HG02973 (cell line): ENCODE results near the gene LUC7L.
"Not testable (repeated sequence)": the region's sequence is repeated elsewhere in the genome, so short reads cannot be mapped to it uniquely, and the experiment has no call there.

Source experiments
- ATAC-seq: cut with Tn5 transposase; IDR thresholded peaks from one replicate; pipeline ENCODE4 v1.9.1; 2021; ENCODE audit warnings: moderate library complexity; ENCODE audit not compliant: unreplicated experiment

The LUC7L gene

DNA sequence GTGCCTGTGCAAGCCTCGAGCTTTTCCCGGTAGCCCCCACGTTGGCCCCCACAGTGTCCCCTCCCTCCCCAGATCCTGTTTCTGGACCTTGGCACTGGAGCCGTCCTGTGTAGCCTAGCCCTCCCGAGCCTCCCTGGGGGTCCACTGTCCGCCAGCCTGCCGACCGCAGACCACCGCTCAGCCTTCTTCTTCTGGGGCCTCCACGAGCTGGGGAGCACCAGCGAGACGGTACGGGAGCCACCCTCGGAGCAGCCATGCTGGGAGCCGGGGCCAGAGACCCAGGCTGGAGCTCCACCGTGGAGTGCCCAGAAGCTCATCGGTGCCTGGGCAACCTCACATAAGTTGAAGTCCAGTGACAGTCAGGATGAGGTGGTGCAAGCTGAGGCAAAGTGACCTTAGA is 34.7 kb upstream of the LUC7L start:
- no peak for ATAC-seq

DNA sequence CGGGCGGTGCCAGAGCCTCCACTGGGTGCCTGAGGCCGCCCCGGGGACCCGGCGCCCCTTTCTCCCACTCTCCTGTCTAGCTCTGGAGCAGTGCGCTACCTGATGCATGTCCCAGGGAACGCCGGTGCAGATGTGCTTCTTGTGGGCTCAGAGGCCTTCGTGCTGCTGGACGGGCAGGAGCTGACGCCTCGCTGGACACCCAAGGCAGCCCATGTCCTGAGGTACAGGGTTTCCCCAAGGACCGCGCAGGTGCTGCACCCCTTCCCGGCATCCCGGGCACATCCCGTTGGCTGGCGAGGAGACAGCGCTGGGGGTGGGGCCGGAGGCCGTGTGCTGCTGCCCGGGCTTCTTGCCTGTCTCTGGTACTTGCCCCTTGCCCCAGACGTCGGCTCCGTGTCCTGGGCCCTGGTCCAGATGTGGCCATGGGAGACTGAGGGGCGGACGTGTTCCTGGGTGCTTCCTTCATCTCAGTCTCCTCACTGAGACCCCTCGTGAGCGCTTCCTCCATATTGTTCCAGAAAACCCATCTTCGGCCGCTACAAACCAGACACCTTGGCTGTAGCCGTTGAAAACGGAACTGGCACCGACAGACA is 34.0 kb upstream of the LUC7L start:
- ATAC-seq: no peak

DNA sequence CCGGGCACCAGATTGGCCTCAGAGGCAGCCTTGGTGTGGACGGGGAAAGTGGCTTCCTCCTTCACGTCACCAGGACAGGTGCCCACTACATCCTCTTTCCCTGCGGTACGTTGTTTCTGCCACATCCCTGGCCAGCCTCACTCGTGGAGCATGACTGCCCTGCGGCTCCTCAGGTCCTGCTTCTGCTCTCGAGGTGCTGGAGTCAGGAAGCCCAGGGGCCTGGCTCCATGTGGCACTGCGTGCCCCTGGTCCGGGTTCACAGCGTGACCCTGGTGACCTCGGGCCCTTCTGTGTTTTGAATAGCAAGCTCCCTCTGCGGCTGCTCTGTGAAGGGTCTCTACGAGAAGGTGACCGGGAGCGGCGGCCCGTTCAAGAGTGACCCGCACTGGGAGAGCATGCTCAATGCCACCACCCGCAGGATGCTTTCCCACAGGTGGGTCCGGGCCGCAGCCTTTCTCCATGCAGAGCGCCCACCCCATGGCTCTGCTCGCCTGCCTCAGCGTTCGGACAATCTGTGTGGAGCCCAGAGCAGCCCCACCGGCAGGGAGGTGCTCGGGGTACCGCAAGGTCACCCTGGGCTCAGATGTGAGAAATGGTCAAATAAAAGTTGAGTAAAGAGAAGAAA is 33.0 kb upstream of the LUC7L start:
- no peak for ATAC-seq

DNA sequence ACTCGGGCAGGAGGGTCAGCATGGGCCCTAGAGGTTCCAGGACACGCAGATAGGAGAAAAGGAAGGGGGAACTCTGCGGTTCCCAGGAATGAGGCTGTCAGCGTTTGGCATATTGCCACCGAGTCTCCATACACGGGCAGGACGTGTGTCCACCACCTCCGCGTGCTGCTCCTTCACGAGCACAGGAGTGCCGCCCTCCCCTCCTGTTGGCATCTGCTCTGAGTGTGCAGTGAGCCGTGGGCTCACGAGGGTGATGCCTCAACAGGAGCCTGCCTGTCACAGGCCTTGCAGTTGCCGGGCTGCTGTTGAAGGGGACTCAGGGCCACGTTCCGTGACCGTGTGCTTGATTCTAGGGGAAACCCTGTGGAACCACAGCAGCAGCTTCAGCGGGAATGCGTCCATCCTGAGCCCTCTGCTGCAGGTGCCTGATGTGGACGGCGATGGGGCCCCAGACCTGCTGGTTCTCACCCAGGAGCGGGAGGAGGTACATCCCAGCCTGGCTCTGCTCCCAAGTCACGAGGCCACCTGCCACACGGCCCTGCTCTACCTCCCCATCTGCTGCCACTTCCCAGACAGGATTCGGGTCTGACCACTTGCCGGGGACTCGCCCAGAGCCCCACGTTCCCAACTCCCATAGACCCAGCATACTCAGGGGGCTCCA is 31.9 kb upstream of the LUC7L start:
- no peak for ATAC-seq

DNA sequence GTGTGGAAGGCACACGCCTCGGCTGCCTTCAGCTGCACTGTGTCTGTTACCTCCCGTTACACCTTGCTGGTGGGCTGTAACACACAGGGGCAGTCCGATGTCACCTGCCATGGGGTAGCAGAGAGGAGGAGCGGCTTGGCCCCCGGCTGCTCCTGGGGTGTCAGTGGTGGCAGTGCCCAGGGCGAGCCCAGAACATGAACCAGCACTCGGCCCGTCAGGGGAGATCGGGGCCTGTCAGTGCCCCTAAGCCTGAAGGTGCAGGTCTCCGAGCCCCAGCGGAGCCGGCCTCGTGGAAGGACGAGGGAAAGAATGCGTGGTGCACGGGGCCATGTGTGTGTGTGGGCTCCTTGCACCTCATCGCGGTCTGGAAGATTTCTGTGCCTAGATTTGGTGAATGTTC is 31.1 kb upstream of the LUC7L start:
- no peak for ATAC-seq

DNA sequence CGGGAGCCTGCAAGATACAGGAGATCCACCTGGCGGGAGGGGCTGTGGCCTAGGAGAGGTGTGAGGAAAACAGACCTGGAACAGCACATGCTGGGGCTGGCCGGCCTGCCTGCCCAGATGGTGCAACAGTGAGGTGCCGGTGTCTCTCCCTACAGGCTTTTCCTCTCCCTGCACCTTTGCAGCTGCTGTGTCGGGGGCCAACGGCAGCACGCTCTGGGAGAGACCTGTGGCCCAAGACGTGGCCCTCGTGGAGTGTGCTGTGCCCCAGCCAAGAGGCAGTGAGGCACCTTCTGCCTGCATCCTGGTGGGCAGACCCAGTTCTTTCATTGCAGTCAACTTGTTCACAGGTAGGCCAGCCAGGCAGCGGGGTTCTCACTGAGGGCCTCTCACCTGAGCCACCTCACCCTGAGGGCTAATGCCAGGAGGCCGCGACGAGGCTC is 30.6 kb upstream of the LUC7L start:
- ATAC-seq: no peak

DNA sequence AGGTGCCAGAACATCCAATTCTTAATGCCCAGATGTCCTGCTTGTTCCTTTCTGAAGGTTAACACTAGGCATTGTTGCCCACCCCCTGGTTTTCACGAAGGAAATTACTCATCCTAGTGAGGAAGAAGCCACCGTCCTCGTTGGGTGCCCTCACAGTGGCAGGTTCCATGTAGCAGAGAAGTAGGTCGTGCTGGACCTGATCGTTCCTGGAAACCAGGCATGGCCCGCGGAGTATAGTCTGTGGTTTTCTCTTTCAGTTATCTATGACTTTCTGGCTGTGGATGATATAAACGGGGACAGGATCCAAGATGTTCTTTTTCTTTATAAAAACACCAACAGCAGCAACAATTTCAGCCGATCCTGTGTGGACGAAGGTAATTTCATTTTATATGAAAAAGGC is 30.0 kb upstream of the LUC7L start:
- ATAC-seq: no peak

DNA sequence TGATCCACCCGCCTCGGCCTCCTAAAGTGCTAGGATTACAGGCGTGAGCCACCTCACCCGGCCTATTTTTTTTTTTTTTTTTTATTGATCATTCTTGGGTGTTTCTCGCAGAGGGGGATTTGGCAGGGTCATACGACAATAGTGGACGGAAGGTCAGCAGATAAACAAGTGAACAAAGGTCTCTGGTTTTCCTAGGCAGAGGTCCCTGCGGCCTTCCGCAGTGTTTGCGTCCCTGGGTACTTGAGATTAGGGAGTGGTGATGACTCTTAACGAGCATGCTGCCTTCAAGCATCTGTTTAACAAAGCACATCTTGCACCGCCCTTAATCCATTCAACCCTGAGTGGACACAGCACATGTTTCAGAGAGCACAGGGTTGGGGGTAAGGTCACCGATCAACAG is 28.8 kb upstream of the LUC7L start:
- ATAC-seq: not testable (repeated sequence)

DNA sequence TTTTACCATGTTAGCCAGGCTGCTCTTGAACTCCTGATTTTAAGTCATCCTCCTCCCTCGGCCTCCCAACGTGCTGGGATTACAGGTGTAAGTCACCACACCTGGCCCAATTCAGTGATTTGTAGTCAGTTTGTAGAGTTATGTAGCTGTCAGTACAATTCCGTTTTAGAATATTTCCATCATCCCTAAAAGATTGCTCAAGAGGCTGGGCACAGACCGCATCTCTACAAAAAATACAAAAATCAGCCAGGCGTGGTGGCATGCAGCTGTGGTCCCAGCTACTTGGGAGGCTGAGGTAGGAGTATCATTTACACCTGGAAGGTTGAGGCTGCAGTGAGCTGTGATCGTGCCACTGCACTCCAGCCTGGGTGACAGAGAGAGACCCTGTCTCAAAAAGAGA is 25.9 kb upstream of the LUC7L start:
- no peak for ATAC-seq

DNA sequence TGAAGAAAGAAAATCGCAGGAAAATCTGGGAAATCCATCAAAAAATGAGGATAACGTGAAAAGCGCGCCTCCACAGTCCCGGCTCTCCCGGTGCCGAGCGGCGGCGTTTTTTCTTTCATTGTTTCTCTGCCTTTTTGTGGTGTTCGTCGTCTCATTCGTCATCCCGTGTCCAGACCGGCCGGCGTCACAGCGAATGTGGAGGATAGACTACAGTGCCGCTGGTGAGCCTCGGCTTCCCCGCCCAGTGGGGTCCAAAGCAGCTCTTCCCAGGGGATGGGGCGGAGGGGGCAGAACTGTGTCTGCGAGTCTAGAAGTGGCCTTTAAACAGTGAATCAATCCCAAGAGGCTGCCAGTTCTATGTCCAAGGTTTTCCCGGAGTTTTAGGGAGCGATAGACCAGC is 25.2 kb upstream of the LUC7L start:
- no peak for ATAC-seq

DNA sequence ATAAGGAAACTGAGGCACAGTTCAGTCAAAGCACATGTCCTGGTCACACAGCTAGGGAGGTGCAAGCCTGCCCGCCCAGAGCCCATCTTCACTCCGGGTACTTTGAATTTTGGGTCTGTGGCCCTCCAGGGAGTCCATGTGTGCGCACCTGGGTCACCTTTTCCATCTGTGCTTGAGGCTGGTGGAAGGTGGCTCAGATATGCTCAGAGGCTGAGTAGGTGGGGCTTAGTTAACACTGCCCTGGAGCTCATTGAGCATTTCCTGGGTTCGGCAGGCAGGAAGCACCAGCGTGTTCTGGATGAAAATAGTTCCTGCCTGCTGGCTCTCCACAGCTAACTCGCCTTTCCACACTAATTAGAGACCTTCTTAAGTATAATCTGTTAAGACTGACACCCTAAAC is 24.6 kb upstream of the LUC7L start:
- ATAC-seq: no peak

DNA sequence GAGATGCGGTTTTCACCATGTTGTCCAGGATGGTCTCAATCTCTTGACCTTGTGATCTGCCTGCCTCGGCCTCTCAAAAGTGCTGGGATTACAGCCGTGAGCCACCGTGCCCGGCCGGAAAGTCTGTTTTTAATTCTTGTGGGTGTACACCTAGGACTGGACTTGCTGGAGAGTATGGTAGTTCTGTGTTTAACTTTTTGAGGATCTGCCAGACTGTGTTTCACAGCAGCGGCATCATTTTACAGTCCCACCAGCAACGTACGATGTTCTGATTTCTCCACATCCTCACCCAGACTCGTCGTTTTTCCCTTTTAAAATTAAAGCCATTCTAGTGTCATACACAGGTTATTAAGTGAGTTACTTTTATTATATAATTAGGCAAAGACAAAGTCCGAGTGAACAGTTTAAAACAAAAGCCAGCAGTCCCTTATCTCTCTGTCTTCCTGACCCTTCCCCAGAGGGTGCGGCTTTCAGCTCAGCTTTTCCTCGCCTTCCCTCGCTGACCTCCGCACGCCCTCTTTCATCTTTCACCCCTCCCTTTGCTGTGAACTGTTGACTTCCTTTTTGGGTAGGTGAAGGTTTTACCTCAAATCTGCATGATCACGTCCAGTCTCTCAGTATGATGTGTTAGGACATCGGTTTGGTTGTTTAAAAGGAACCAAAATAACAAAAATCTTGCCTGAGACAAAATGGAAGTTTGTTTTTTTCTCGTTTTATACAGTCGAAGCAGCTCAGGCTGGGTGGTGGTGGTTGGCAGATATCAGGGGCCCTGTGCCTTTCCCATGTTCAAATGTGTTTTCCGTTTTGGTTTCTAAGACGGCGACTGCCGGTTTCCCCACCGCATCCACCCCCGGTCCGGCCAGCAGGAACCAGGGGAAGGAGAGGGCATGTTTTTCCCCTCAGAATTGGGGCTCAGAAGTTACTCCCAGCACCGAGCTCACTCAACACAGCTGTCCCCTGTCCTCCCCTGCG is 23.4 kb upstream of the LUC7L start:
- no peak for ATAC-seq

DNA sequence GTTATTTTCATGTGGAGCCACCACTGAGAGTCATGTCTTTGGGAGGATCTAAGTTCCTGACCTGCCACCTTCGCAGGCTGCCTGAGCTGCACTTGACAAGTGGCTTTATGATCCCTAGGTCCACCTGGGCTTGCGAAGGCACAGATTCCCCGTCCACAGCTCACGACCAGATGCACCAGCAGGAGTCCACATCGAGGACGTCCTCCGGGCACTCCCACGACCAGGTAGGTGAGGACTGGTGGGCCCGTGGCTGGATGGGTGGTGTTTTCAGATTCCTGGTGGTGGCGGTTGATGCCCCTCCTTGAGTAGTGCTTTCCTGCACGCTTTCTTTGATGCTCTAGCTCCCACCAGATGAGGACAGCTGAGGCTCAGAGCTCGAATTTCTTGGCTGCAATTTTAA is 20.2 kb upstream of the LUC7L start:
- no peak for ATAC-seq

DNA sequence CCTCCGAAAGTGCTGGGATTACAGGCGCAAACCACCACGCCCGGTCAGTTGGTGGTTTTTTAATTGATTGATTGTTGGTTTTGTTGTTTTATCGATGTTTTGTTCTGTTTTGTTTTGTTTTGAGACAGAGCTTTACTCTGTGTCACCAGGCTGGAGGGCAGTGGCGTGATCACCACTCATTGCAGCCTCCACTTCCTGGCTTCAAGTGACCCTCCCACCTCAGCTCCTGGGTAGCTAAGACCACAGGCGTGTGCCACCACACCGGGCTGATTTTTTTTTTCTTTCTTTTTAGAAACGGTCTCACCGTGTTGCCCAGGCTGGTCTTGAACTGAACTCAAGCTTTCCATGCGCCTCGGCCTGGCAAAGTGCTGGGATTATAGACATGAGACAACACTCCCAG is 17.8 kb upstream of the LUC7L start:
- no peak for ATAC-seq

DNA sequence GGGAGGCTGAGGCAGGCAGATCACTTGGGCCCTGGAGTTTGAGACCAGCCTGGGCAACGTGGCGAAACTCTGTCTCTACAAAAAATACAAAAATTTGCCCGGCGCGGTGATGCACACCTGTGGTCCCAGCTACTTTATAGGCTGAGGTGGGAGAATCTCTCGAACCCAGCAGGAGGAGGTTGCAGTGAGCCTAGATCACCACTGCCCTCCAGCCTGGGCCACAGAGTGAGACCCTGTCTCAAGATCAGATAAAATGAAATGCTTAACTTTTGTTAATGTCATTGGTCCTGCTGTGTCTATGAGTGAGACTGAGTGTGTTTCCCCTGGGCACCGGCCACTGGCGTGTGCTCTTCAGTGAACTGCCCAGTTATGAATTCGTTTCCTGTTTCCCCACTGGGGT is 15.9 kb upstream of the LUC7L start:
- no peak for ATAC-seq

DNA sequence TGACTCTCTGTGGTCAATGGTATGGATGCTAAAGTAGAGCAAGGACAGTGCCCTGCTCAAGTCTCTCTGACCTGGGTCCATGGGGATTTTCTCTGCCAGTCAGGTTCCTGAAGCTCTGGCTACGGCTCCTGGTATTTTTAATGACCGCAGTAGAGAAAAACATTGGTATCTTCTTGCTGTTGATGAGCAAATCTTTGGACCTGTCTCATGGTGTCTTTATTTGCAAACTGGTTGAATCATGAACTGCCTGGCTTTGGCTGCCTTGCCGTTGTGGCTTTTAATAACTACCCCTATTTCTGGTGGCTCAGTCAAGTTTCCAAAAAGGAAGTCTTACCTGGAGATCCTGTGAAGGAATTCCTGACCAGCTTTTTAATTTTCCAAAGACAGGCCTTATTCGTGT is 14.1 kb upstream of the LUC7L start:
- no peak for ATAC-seq

DNA sequence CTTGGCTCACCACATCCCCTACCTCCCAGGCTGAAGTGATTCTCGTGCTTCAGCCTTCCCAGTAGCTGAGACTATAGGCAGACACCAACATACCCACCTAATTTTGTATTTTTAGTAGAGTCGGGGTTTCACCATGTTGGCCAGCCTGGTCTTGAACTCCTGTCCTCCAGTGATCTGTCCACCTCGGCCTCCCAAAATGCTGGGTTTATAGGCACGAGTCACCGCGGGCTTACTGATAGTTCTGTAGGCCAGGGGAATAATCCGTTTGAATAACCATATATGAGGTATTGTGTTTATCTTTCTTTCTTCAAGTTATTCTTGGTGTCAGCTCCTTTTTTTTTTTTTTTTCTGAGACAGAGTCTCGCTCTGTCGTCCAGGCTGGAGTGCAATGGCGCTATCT is 13.0 kb upstream of the LUC7L start:
- no peak for ATAC-seq

DNA sequence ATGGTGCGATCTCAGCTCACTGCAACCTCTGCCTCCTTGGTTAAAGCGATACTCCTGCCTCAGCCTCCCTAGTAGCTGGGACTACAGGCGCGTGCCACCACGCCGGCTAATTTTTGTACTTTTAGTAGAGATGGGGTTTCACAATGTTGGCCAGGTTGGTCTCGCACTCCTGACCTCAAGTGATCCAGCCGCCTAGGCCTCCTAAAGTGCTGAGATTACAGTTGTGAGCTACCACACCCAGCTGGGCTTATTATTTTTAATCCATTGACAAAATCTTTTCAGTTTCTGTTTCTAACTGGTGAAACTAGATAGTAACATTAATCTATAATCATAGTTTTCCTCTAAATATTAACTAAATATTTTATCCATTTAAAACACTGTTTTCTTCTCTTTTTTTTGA is 11.3 kb upstream of the LUC7L start:
- no peak for ATAC-seq

DNA sequence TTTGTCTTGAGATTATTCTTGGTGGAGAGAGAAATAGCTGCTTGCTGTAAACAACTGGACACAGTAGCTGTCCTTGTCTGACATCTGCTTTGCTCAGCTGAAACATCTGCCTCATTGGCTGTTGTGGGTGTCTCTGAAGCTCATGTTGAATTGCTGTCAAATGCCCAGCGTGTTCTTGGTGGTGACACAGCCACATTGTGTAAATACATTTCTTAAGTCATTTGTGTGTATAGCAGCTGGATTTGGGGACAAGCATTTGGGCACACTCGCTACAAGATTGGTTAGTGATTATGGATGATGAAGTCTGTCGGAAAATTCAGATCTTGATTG is 10.7 kb upstream of the LUC7L start:
- no peak for ATAC-seq

DNA sequence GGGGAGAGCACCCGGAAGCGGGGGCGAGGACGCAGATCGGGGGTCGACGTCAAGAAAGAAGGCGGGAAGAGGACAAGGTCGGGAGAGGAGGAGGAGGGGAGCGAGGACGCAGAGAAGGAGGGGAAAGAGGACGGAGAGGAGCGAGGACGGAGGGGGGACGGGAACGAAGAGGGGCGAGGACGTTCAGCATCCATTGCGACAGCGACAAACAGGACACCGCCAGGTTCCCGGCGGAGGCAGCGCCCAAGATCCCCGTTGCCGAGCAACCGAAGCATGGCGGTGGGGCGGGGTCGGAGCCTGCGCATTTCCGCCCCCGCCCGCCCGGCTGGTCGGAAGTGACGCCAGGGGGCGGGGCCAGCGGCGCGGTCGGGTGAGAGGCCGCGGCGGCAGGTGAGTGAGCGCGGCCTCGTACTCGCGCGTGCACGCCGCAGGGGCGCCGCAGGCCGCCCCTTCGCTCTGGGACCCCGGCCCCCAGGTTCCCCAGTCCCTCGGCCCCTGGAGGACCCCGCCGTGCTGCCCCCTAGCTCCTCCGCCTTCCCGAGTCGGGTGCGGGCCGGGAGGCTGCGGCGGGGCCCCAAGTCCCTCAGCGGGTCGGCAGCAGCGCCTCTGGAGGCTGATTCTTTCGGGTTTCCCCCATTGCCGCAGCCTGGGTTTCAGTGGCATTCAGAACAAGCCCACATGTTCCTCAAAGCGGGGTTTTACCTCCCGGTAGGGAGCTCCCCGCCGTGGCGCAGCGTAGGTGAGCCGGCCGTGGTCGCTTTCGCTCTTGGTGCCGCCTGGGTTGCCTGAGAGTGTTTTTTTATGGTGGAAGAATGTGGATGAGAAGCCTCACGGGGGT is 5.4 kb upstream of the LUC7L start, which contains the start of gene FAM234A:
TSS of gene FAM234A (plus strand) at position 354 of the 838 bp plus-strand sequence. CDS start 19,593 bp downstream, outside the sequence.
- peak; percentile 74 for ATAC-seq

DNA sequence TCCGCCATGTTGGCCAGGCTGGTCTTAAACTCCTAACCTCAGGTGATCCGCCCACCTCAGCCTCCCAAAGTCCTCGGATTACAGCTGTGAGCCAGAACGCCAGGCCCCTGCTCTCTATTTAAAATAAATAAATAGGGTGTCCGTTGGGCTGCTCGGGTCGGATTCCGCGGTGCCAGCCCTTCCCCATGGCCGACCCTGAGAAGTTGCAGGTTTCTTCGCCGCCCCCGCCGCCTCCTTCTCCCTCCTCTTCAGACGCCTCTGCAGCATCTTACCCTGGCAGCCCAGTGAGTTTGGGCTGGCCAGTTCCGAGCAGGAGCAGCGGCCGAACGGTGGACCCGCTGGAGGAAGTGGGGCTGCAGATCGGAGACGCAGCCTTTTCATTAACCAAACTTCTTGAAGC is 1.7 kb upstream of the LUC7L start:
- ATAC-seq: no peak
